Skin of body (tissue), 2 donors: ENCODE data around the gene RASSF3. TPM values are rescaled to one million over a fixed set of nuclear protein-coding genes. Genes with fewer than 3 reads are reported as not detected.
A peak's percentile ranks its signal among the peaks of the same experiment; 100 is the strongest.
"Not testable (repeated sequence)": the region's sequence is repeated elsewhere in the genome, so short reads cannot be mapped to it uniquely, and the experiment has no call there.

Experiments used
- DNase-seq: peaks from one replicate; lab custom pipeline; 2025; lab: John Stamatoyannopoulos, UW
- total RNA-seq: library from RNA; depleted of rRNA; stranded (reverse); fragments of >200 nt; gene quantifications from one replicate; pipeline ENCODE4 v1.2.3, GENCODE V29; 2014

The RASSF3 gene
- 14.4 TPM for total RNA-seq

GRCh38 chr12:64610079-64610659 lies at the start of gene RASSF3:
RASSF3 (plus strand) TSS chr12:64610495; CDS start chr12:64610633, 138 bp downstream.
- DNase-seq, result peak; percentile 75

GRCh38 chr12:64561302-64562136 lies 48.8 kb upstream of the RASSF3 start:
- no peak for DNase-seq

- DNase-seq, result no peak
These were observed 44.2 kb upstream of the RASSF3 start for GRCh38 chr12:64566122-64566521.

- no peak for DNase-seq
These were observed 43.3 kb upstream of the RASSF3 start for GRCh38 chr12:64566831-64567517.

- DNase-seq, result no peak
These were observed 42.7 kb upstream of the RASSF3 start for GRCh38 chr12:64567570-64567969.

GRCh38 chr12:64568298-64568697 lies 42.0 kb upstream of the RASSF3 start:
- peak; percentile 2 for DNase-seq

GRCh38 chr12:64569923-64570691 lies 40.2 kb upstream of the RASSF3 start:
- DNase-seq, result peak; percentile 82

GRCh38 chr12:64571411-64571810 lies 38.9 kb upstream of the RASSF3 start:
- DNase-seq, result no peak

- no peak for DNase-seq
These were observed 38.1 kb upstream of the RASSF3 start for GRCh38 chr12:64572241-64572640.

- DNase-seq, result no peak
These were observed 35.5 kb upstream of the RASSF3 start for GRCh38 chr12:64574837-64575236.

- DNase-seq, result no peak
These were observed 33.2 kb upstream of the RASSF3 start for GRCh38 chr12:64577046-64577445.

- no peak for DNase-seq
These were observed 31.7 kb upstream of the RASSF3 start for GRCh38 chr12:64578566-64578965.

GRCh38 chr12:64580681-64581080 lies 29.6 kb upstream of the RASSF3 start:
- no peak for DNase-seq

- no peak for DNase-seq
These were observed 28.2 kb upstream of the RASSF3 start for GRCh38 chr12:64582114-64582513.

GRCh38 chr12:64582862-64583261 lies 27.4 kb upstream of the RASSF3 start:
- DNase-seq, result no peak

- not testable (repeated sequence) for DNase-seq
These were observed 26.9 kb upstream of the RASSF3 start for GRCh38 chr12:64583395-64583770.

- DNase-seq, result no peak
These were observed 26.4 kb upstream of the RASSF3 start for GRCh38 chr12:64583771-64584421.

- no peak for DNase-seq
These were observed 25.2 kb upstream of the RASSF3 start for GRCh38 chr12:64585104-64585503.

- DNase-seq, result no peak
These were observed 22.8 kb upstream of the RASSF3 start for GRCh38 chr12:64587447-64587846.

- DNase-seq, result no peak
These were observed 20.1 kb upstream of the RASSF3 start for GRCh38 chr12:64590183-64590582.
